PC-3 (cell line): ENCODE results near the gene NAGS. TPM values are rescaled to one million over a fixed set of nuclear protein-coding genes. Genes with fewer than 3 reads are reported as not detected.
"Not testable (repeated sequence)": the region's sequence is repeated elsewhere in the genome, so short reads cannot be mapped to it uniquely, and the experiment has no call there.

Experiments used
- ATAC-seq: fragments of 200-7000 bp; cut with Tn5 transposase; 2 replicates; pipeline ENCODE4 v1.9.1; 2020; ENCODE audit warnings: mild to moderate bottlenecking, moderate library complexity
- BruUV-seq: library from RNA; stranded (reverse); fragments of 400-500 nt; replicated peaks from 2 replicates; lab custom pipeline; 2021; lab: Mats Ljungman, UMichigan
- CTCF ChIA-PET: fragments of 300-600 bp; sonication (Branson Sonifier 250); formaldehyde crosslinking; loops from one replicate; lab custom pipeline; 2022; ENCODE audit warnings: antibody characterized with exemption; lab: Charles Lee
- POLR2A ChIA-PET: fragments of 300-600 bp; sonication (Branson Sonifier 250); formaldehyde crosslinking; loops from one replicate; lab custom pipeline; 2022; ENCODE audit warnings: antibody characterized with exemption; ENCODE audit not compliant: unreplicated experiment; lab: Charles Lee
- DNase-seq: peaks from one replicate; pipeline ENCODE4 v3.0.0-alpha.2; 2015
- H2AFZ ChIP-seq: fragments of 300-600 bp; sonication (generic); 2 replicates; pipeline ENCODE4 v1.6.0; 2016; ENCODE audit warnings: antibody characterized with exemption, low read length
- H3F3A ChIP-seq: fragments of 300-600 bp; sonication (generic); one replicate; pipeline ENCODE4 v1.6.0; 2017; ENCODE audit warnings: antibody characterized with exemption, low read length, control low read depth, mild to moderate bottlenecking; ENCODE audit not compliant: unreplicated experiment
- H3K27ac ChIP-seq: fragments of 300-600 bp; sonication (generic); 2 replicates; pipeline ENCODE4 v1.5.1; 2016; ENCODE audit warnings: mild to moderate bottlenecking, low read length
- H3K27me3 ChIP-seq: fragments of 300-600 bp; sonication (generic); 2 replicates; pipeline ENCODE4 v1.6.1; 2016; ENCODE audit warnings: low read length, mixed read lengths
- H3K36me3 ChIP-seq: fragments of 300-600 bp; sonication (generic); 2 replicates; pipeline ENCODE4 v1.6.1; 2016; ENCODE audit warnings: low read depth, mixed run types, low read length, mixed read lengths
- H3K4me1 ChIP-seq: fragments of 300-600 bp; sonication (generic); 2 replicates; pipeline ENCODE4 v1.5.1; 2016; ENCODE audit warnings: low read length; ENCODE audit not compliant: insufficient read depth
- H3K4me2 ChIP-seq: fragments of 300-600 bp; sonication (generic); 2 replicates; pipeline ENCODE4 v1.6.0; 2016; ENCODE audit warnings: low read length
- H3K4me3 ChIP-seq: fragments of 300-600 bp; sonication (generic); 2 replicates; pipeline ENCODE4 v1.5.1; 2016; ENCODE audit warnings: mild to moderate bottlenecking, low read length, mixed read lengths
- H3K79me2 ChIP-seq: fragments of 300-600 bp; sonication (generic); 2 replicates; pipeline ENCODE4 v1.6.1; 2017; ENCODE audit warnings: low read length, mixed read lengths
- H3K9ac ChIP-seq: fragments of 300-600 bp; sonication (generic); 2 replicates; pipeline ENCODE4 v1.6.0; 2016; ENCODE audit warnings: mild to moderate bottlenecking, low read length
- H3K9me2 ChIP-seq: fragments of 300-600 bp; sonication (generic); replicated peaks from 2 replicates; pipeline ENCODE4 v1.6.1; 2016; ENCODE audit warnings: mixed run types, low read length, mixed read lengths
- H3K9me3 ChIP-seq: fragments of 300-600 bp; sonication (generic); 2 replicates; pipeline ENCODE4 v1.6.1; 2016; ENCODE audit warnings: low read length, mixed read lengths
- H4K20me1 ChIP-seq: fragments of 300-600 bp; sonication (generic); 2 replicates; pipeline ENCODE4 v1.6.1; 2016; ENCODE audit warnings: low read length, mixed read lengths
- EZH2 ChIP-seq: fragments of 300-600 bp; sonication (generic); IDR thresholded peaks from one replicate; pipeline ENCODE4 v1.6.1; 2017; ENCODE audit warnings: antibody characterized with exemption, mild to moderate bottlenecking, low read length; ENCODE audit not compliant: unreplicated experiment
- EZH2phosphoT487 ChIP-seq: fragments of 300-600 bp; sonication (generic); IDR thresholded peaks from 2 replicates; pipeline ENCODE4 v1.6.1; 2018; ENCODE audit warnings: mild to moderate bottlenecking, antibody characterized with exemption, low read length, borderline replicate concordance
- intact Hi-C: fragments of 100-400 bp; cut with micrococcal nuclease; formaldehyde crosslinking; loops from 2 replicates; pipeline ENCODE4 v1.9.0; 2023
- total RNA-seq: library from RNA; depleted of rRNA; stranded (reverse); fragments of >200 nt; gene quantifications from 2 replicates; pipeline ENCODE4 v1.2.3, GENCODE V29; 2014
- TF ChIP-seq, protein P1 (sequence below): fragments of 300-600 bp; sonication (generic); conservative IDR thresholded peaks from 2 replicates; pipeline ENCODE4 v1.5.1; 2017; ENCODE audit warnings: antibody characterized with exemption, low read depth, mild to moderate bottlenecking, low read length

Gene NAGS
- total RNA-seq, 1 experiment from 2014 or later, result 13.5 TPM

GRCh38 chr17:43994272-43995149 lies 9.9 kb upstream of the NAGS start:
- intact Hi-C loops, result loop anchor here (1.0 kb wide), 3 partner anchors 50 to 116 kb away; no protein-coding TSS in a partner anchor
- Histone ChIP-seq H3K9me2 (no peaks in the 10 kb centered on the region), H2AFZ (peak overlapping the region; percentile 97), H3K27me3 (no peaks in the 10 kb centered on the region), H3K9me3 (no peaks in the 10 kb centered on the region), H3K36me3 (no peaks in the 10 kb centered on the region), H3K4me3 (peak overlapping the region; percentile 70), H3K27ac (no peak overlapping the region), H3F3A (no peaks in the 10 kb centered on the region), H3K4me1 (peaks cover 10% of the 10 kb centered on the region; the same call in 1 of the 2 replicates), H3K4me2 (peak overlapping the region; percentile 96), H3K79me2 (no peaks in the 10 kb centered on the region), H4K20me1 (no peaks in the 10 kb centered on the region), H3K9ac (peak overlapping the region; percentile 66)
- BruUV-seq, result no TSS peak
- peak; percentile 87 for DNase-seq
- ChIA-PET CTCF (interaction anchor here (0.8 to 1.5 kb wide), 3 partner anchors 12 to 51 kb away, joined by 5 to 11 read pairs (median 9); no protein-coding TSS in a partner anchor), POLR2A (no interaction called here)
- TF ChIP-seq, protein P1, sequence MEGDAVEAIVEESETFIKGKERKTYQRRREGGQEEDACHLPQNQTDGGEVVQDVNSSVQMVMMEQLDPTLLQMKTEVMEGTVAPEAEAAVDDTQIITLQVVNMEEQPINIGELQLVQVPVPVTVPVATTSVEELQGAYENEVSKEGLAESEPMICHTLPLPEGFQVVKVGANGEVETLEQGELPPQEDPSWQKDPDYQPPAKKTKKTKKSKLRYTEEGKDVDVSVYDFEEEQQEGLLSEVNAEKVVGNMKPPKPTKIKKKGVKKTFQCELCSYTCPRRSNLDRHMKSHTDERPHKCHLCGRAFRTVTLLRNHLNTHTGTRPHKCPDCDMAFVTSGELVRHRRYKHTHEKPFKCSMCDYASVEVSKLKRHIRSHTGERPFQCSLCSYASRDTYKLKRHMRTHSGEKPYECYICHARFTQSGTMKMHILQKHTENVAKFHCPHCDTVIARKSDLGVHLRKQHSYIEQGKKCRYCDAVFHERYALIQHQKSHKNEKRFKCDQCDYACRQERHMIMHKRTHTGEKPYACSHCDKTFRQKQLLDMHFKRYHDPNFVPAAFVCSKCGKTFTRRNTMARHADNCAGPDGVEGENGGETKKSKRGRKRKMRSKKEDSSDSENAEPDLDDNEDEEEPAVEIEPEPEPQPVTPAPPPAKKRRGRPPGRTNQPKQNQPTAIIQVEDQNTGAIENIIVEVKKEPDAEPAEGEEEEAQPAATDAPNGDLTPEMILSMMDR, result peak; percentile 97
- no peak for TF ChIP-seq EZH2
- peak; percentile 90 for ATAC-seq

DNA sequence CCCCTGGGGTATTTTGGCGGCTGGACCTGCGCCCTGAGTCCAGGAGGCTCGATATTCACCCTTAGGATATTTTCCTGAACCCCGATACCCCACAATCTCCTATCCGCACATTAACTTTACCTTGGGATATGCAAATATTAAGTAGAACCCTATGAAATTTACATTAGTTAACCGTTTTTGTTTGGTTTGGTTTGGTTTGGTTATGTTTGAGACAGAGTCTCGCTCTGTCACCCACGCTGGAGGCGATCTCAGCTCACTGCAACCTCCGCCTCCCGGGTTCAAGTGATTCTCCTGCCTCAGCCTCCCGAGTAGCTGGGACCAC lies 9.3 kb upstream of the NAGS start:
- DNase-seq (no peak), ATAC-seq (no peak; the same call in 1 of the 2 replicates)
- H3K4me1 ChIP-seq, result peaks cover 10% of the 10 kb centered on the region; the same call in 1 of the 2 replicates
- no peaks in the 10 kb centered on the region for H3K9me3 ChIP-seq
- CTCF ChIA-PET, result interaction anchor here (1.5 kb wide), 1 partner anchor 51 kb away, joined by 9 read pairs; no protein-coding TSS in a partner anchor
- no peaks in the 10 kb centered on the region for H3F3A ChIP-seq
- POLR2A ChIA-PET, result no interaction called here
- peak overlapping the region; percentile 97 for H2AFZ ChIP-seq
- no peaks in the 10 kb centered on the region for H3K79me2 ChIP-seq
- no peaks in the 10 kb centered on the region for H3K27me3 ChIP-seq
- no peaks in the 10 kb centered on the region for H3K9me2 ChIP-seq
- no peaks in the 10 kb centered on the region for H3K36me3 ChIP-seq
- H3K4me3 ChIP-seq, result peak overlapping the region; percentile 70
- H4K20me1 ChIP-seq, result no peaks in the 10 kb centered on the region
- BruUV-seq, result no TSS peak
- intact Hi-C loops, result loop anchor here (1.0 kb wide), 3 partner anchors 51 to 117 kb away; no protein-coding TSS in a partner anchor
- no peak overlapping the region for H3K27ac ChIP-seq
- TF ChIP-seq EZH2phosphoT487 (no peak), EZH2 (no peak)
- TF ChIP-seq, protein P1, result no peak
- H3K9ac ChIP-seq, result no peak overlapping the region; the same call in 1 of the 2 replicates
- H3K4me2 ChIP-seq, result peak overlapping the region; percentile 96

DNA sequence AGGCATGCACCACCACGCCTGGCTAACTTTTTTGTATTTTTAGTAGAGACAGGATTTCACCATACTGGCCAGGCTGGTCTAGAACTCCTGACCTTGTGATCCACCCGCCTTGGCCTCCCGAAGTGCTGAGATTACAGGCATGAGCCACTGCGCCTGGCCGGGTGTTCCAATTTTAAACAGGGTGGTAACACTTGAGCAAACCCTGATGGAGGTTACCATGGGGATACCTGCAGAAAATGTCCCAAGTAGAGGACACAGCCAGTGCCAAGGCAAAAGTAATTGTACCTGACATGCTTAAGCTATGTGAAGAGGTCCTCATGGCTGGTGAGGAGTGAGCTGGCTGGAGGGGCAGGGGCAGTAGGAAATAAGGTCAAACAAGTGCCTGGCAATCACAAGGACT lies 7.2 kb upstream of the NAGS start:
- H3K36me3 ChIP-seq, H4K20me1 ChIP-seq, BruUV-seq, ATAC-seq, H3K27ac ChIP-seq, DNase-seq, POLR2A ChIA-PET, H3K4me2 ChIP-seq, H3K27me3 ChIP-seq, H3K9me2 ChIP-seq, H3K79me2 ChIP-seq, H3F3A ChIP-seq, H3K9ac ChIP-seq, intact Hi-C loops, H3K4me3 ChIP-seq, H2AFZ ChIP-seq, H3K9me3 ChIP-seq: not testable (repeated sequence)
- CTCF ChIA-PET, result interaction anchor here (1.4 kb wide), 1 partner anchor 53 kb away, joined by 6 read pairs; no protein-coding TSS in a partner anchor
- peaks cover 13% of the 10 kb centered on the region for H3K4me1 ChIP-seq
